GM12878 (cell line): ENCODE data around the gene AP2B1. TPM values are rescaled to one million over a fixed set of nuclear protein-coding genes. Genes with fewer than 3 reads are reported as not detected.

Experiments used
- ATAC-seq: fragments of 200-7000 bp; cut with Tn5 transposase; 3 replicates; pipeline ENCODE4 v1.9.1; 2020; ENCODE audit warnings: mild to moderate bottlenecking, moderate library complexity
- BruUV-seq: library from RNA; stranded (reverse); fragments of 400-500 nt; replicated peaks from 2 replicates; lab custom pipeline; 2021; lab: Mats Ljungman, UMichigan
- CTCF ChIA-PET: fragments of 300-600 bp; sonication (Branson Sonifier 250); formaldehyde crosslinking; extraction: SDS; loops from one replicate; lab custom pipeline; 2021; ENCODE audit warnings: inconsistent platforms; lab: Yijun Ruan, JAX
- POLR2A ChIA-PET: fragments of 350-600 bp; formaldehyde crosslinking; extraction: SDS; loops from one replicate; lab custom pipeline; 2021; ENCODE audit warnings: inconsistent platforms; lab: Charles Lee
- RAD21 ChIA-PET: fragments of 300-600 bp; sonication (Branson Sonifier 250); formaldehyde crosslinking; loops from one replicate; lab custom pipeline; 2023; ENCODE audit warnings: antibody characterized with exemption; ENCODE audit not compliant: unreplicated experiment; lab: Charles Lee
- SMC1A ChIA-PET: fragments of 300-600 bp; sonication (Branson Sonifier 250); formaldehyde crosslinking; loops from one replicate; lab custom pipeline; 2023; ENCODE audit not compliant: unreplicated experiment, uncharacterized antibody; lab: Charles Lee
- DNase-seq: peaks from one replicate; pipeline ENCODE4 v3.0.0-alpha.2; 2011; ENCODE audit warnings: low read depth, low spot score
- FAIRE-seq: peaks from 3 replicates; lab custom pipeline; 2011; peaks lifted over from hg19 to GRCh38; lab: Jason Lieb, UNC
- H2AFZ ChIP-seq: 2 replicates; pipeline ENCODE4 v1.6.0; 2011; ENCODE audit warnings: low read depth, low read length, control low read depth; ENCODE audit not compliant: control insufficient read depth
- H3K27ac ChIP-seq: 2 replicates; pipeline ENCODE4 v1.5.1; 2011; ENCODE audit warnings: control low read depth; ENCODE audit not compliant: control insufficient read depth, insufficient read depth
- H3K27me3 ChIP-seq, 2 experiments: replicated peaks in 1 of 2; 2 replicates each; pipeline versions ENCODE4 v1.6.0 to v1.6.1; 2011; ENCODE audit warnings: low read length in 1 of 2; ENCODE audit not compliant: control insufficient read depth in 2 of 2, insufficient read depth in 2 of 2
- H3K36me3 ChIP-seq, 2 experiments: 2 replicates each; pipeline ENCODE4 v1.5.1; 2011; ENCODE audit warnings: low read length in 1 of 2; ENCODE audit not compliant: control insufficient read depth in 2 of 2, insufficient read depth in 2 of 2
- H3K4me1 ChIP-seq: 2 replicates; pipeline ENCODE4 v1.6.1; 2011; ENCODE audit warnings: mild to moderate bottlenecking, low read length, moderate library complexity, mixed read lengths; ENCODE audit not compliant: control insufficient read depth, insufficient read depth
- H3K4me2 ChIP-seq: 2 replicates; pipeline ENCODE4 v1.6.0; 2011; ENCODE audit warnings: control low read depth; ENCODE audit not compliant: control insufficient read depth, insufficient read depth
- H3K4me3 ChIP-seq: fragments of 200-600 bp; sonication (generic); 2 replicates; pipeline ENCODE4 v1.5.1; 2016
- H3K79me2 ChIP-seq: 2 replicates; pipeline ENCODE4 v1.6.0; 2011; ENCODE audit warnings: low read length; ENCODE audit not compliant: control insufficient read depth, insufficient read depth
- H3K9ac ChIP-seq: 2 replicates; pipeline ENCODE4 v1.8.0; 2011; ENCODE audit warnings: low read length, control low read depth, mixed read lengths; ENCODE audit not compliant: control insufficient read depth, insufficient read depth
- H3K9me3 ChIP-seq: replicated peaks from 3 replicates; pipeline ENCODE4 v1.5.1; 2011; ENCODE audit warnings: mild to moderate bottlenecking, low read length; ENCODE audit not compliant: control insufficient read depth, insufficient read depth
- H4K20me1 ChIP-seq: 2 replicates; pipeline ENCODE4 v1.6.0; 2011; ENCODE audit not compliant: control insufficient read depth, insufficient read depth
- CHD4 ChIP-seq: fragments of 200-600 bp; sonication (generic); IDR thresholded peaks from 2 replicates; pipeline ENCODE4 v1.6.1; 2016; ENCODE audit warnings: mild to moderate bottlenecking
- FOXK2 ChIP-seq: fragments of 450-650 bp; IDR thresholded peaks from 2 replicates; pipeline ENCODE4 v1.6.1; 2017; ENCODE audit warnings: mild to moderate bottlenecking, moderate library complexity
- MTA2 ChIP-seq: fragments of 450-650 bp; IDR thresholded peaks from 2 replicates; pipeline ENCODE4 v1.6.1; 2016; ENCODE audit warnings: low read depth, mild to moderate bottlenecking, moderate library complexity
- NRF1 ChIP-seq: conservative IDR thresholded peaks from 2 replicates; pipeline ENCODE4 v1.6.1; 2011; ENCODE audit warnings: mild to moderate bottlenecking, low read depth, low read length, improper control_type of control experiment
- SMC3 ChIP-seq: IDR thresholded peaks from 2 replicates; pipeline ENCODE4 v1.6.1; 2011; ENCODE audit warnings: low read length, improper control_type of control experiment, borderline replicate concordance
- ZNF622 ChIP-seq: fragments of 450-650 bp; IDR thresholded peaks from 2 replicates; pipeline ENCODE4 v1.6.1; 2017; ENCODE audit warnings: mild to moderate bottlenecking, inconsistent platforms
- WGBS: methylation state at CpG from one replicate; pipeline ENCODE4 v1.1.6; 2016; ENCODE audit warnings: low lambda C conversion rate; ENCODE audit not compliant: insufficient replicate concordance, insufficient coverage; ENCODE audit errors: missing lambda C conversion rate; 5-methylcytosine and 5-hydroxymethylcytosine counted together
- in situ Hi-C: fragments of 300-500 bp; cut with MboI; formaldehyde crosslinking; loops from 9 replicates; pipeline ENCODE4 v1.14.3; 2018; ENCODE audit warnings: mixed read lengths
- intact Hi-C: fragments of 100-400 bp; cut with micrococcal nuclease; formaldehyde crosslinking; loops from one replicate; pipeline ENCODE4 v1.14.2; 2022; ENCODE audit not compliant: unreplicated experiment
- polyA plus RNA-seq, 11 experiments: library from polyadenylated mRNA; depleted of rRNA in 4 of 11; unstranded in 6 of 11; stranded (reverse) in 5 of 11; fragments of >200 nt; fragmentation: Nextera tagmentation in 4 of 11; fragmentation: Illumina TruSeq in 1 of 11; extraction: Ambion mirVana in 4 of 11; extraction: Trizol in 1 of 11; gene quantifications; 1 replicate in 1 of 11; 2 replicates in 10 of 11; pipeline versions ENCODE4 v1.2.1 to v1.2.3, GENCODE V29; 2011 to 2016; ENCODE audit warnings: inconsistent platforms in 2 of 11, missing spikeins in 2 of 11, low read depth in 1 of 11
- total RNA-seq, 4 experiments: library from RNA; depleted of rRNA in 3 of 4; stranded (reverse); fragments of >200 nt in 3 of 4; fragmentation: Illumina TruSeq in 1 of 4; extraction: Trizol in 1 of 4; gene quantifications; 2 replicates each; pipeline versions ENCODE4 v1.2.1 to v1.2.3, GENCODE V29; 2013 to 2021
- TF ChIP-seq, protein P1 (sequence below): IDR thresholded peaks from 2 replicates; pipeline ENCODE4 v1.6.1; 2011; ENCODE audit warnings: borderline replicate concordance, low read depth, mild to moderate bottlenecking, moderate library complexity, mixed read lengths, low read length; ENCODE audit not compliant: insufficient read depth; ENCODE audit errors: extremely low read length
- TF ChIP-seq, protein P2 (sequence below): IDR thresholded peaks from 2 replicates; pipeline ENCODE4 v1.6.1; 2012; ENCODE audit warnings: low read length, inconsistent platforms
- TF ChIP-seq, protein P3 (sequence below): IDR thresholded peaks from 2 replicates; pipeline ENCODE4 v1.6.1; 2011; ENCODE audit warnings: borderline replicate concordance, low read depth, mild to moderate bottlenecking, moderate library complexity, low read length; ENCODE audit not compliant: insufficient read depth, poor library complexity, severe bottlenecking

AP2B1 gene
- total and polyA plus RNA-seq, 10 of the 15 experiments (the other 5 are each of a cell fraction or from before 2014, with no cell fraction given), result 18.6 to 112 (median 53.9) TPM

DNA sequence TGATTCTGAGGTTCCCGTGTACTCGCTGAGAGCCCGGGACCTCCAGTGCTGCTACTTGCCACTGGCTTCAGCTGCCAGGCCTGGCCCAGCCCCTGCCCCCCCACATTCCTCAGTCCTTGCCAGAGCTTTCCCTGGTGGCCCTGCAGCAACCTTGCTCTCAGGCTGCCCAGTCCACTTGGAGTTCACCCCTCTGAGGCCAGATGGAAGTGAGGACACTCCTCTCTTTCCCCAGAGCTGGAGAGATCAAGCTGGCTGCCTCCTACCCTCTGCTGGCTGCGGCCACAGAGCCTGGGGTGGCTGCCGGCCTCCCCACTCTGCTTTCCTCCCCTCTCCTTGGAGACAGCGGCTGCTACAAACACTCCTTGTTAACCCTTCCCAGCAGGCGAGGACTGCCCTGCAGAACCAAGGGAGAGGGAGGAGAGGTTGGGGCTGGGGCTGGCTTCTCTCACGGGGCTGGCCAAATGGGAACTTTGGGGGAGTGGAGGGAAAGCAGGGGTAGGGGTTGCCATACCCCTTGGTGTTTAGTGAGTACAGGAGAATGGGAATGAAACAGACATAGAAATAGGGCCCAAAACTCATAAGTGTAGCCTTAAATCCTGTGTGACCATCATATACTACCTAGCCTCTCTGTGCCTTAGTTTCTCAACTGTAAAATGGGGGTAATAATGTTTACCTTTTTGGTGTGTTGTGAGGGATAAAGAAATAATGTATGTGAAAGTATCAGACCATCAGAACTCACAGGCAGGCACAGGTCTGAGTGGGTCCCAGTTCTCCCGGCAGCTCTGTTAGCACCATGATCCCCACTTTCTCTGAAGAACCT lies 166.0 kb downstream of the AP2B1 start, which contains the start of gene GAS2L2 (continued):
- TF ChIP-seq MTA2 (no peak), FOXK2 (no peak)

DNA sequence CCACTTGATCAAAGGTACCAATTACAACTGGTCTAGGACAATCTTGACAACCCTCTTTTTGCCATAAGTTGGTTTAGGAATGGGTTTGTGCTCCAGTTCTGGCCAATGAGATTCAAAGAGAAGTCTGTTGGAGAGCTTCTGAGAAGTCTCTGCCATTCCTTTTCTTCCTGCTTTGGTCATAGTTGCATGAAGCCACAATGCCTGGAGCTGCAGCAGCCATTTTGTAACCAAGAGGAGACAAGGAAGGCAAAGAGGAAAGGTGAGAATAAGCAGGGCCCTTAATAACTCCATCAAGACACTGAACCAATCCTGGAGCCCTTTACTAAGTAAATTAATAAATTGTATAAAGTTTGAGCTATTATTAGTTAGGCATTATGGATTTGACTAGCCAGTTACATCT lies 170.1 kb downstream of the AP2B1 start:
- H3K27me3 ChIP-seq, result no peaks in the 10 kb centered on the region; a peak in 2 of 4 replicates
- ChIA-PET SMC1A (interaction anchor here (0.9 to 1.2 kb wide), 2 partner anchors 98 to 586 kb away, joined by 3 read pairs; no protein-coding TSS in a partner anchor), RAD21 (interaction anchor here (1.1 kb wide), 1 partner anchor 10 kb away, joined by 4 read pairs; no protein-coding TSS in a partner anchor), CTCF (interaction anchor here (0.9 to 2.0 kb wide), 7 partner anchors 10 to 144 kb away, joined by 3 to 7 read pairs (median 5); no protein-coding TSS in a partner anchor), POLR2A (no interaction called here)
- in situ Hi-C loops, result no loop called here
- no peak overlapping the region for H3K27ac ChIP-seq
- no peak overlapping the region for H3K4me3 ChIP-seq
- FAIRE-seq (no peak), DNase-seq (no peak), ATAC-seq (no peak)
- H3K36me3 ChIP-seq, result no peaks in the 10 kb centered on the region
- TF ChIP-seq SMC3, result no peak
- no peak for TF ChIP-seq ZNF622
- intact Hi-C loops, result no loop called here
- no peaks in the 10 kb centered on the region for H3K4me1 ChIP-seq
- no peaks in the 10 kb centered on the region for H3K79me2 ChIP-seq
- H3K9ac ChIP-seq, result no peak overlapping the region
- H4K20me1 ChIP-seq, result no peaks in the 10 kb centered on the region
- no peak overlapping the region for H3K4me2 ChIP-seq
- no peak overlapping the region for H2AFZ ChIP-seq
- no TSS peak for BruUV-seq
- no peaks in the 10 kb centered on the region for H3K9me3 ChIP-seq

DNA sequence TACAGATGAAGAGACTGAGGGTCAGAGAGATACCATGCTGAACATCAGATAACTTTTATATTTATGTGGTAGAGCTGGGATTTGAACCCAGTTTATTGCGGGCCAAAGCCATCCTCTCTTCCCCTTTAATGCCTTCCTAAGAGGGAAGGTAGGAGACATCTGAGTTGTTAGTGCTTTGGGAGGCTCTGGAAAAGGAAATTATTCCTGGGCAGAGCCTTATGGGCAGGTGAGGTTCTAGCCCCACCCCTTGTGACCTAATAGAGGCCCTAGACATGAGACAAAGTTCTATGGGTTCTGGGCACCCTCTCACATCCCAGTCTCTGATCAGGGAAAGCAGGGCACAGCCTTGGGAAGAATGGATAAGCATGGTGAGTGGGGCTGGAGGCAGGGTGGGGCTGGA lies 173.5 kb downstream of the AP2B1 start, which contains the start of gene C17orf50:
TSS of gene C17orf50 (plus strand) at position 301 of the 400 bp plus-strand sequence. CDS start at position 356, 55 bp downstream.
- no peak within 1 kb of the TSS for H3K4me3 ChIP-seq
- no peak within 1 kb of the TSS for H3K4me2 ChIP-seq
- intact Hi-C loops (no loop called here), in situ Hi-C loops (no loop called here)
- ChIA-PET SMC1A (interaction anchor here (1.9 kb wide), 1 partner anchor 51 kb away, joined by 6 read pairs; no protein-coding TSS in a partner anchor), POLR2A (no interaction called here), RAD21 (interaction anchor here (0.6 to 0.9 kb wide), 2 partner anchors 26 to 45 kb away, joined by 3 to 4 read pairs; no protein-coding TSS in a partner anchor), CTCF (interaction anchor here (0.6 to 8.3 kb wide), 4 partner anchors 12 to 389 kb away, joined by 3 to 220 read pairs (median 3); partner anchors contain the start of genes MMP28 and TAF15)
- H3K9me3 ChIP-seq, result no peaks in the 10 kb centered on the region
- 32% methylated on average over 1 of the region's 1 CpG for WGBS
- no peak within 1 kb of the TSS for H3K9ac ChIP-seq
- no peaks in the 10 kb centered on the region for H4K20me1 ChIP-seq
- H3K27me3 ChIP-seq, result no peaks in the 10 kb centered on the region; a peak in 3 of 4 replicates
- BruUV-seq, result no TSS peak
- DNase-seq, result no peak
- no peak within 1 kb of the TSS for H2AFZ ChIP-seq
- H3K4me1 ChIP-seq, result peaks cover 5% of the 10 kb centered on the region
- no peak within 1 kb of the TSS for H3K27ac ChIP-seq
- ATAC-seq, result no peak
- no peaks in the 10 kb centered on the region for H3K79me2 ChIP-seq
- H3K36me3 ChIP-seq, result no peaks in the 10 kb centered on the region
- FAIRE-seq, result no peak
- TF ChIP-seq, protein P1, sequence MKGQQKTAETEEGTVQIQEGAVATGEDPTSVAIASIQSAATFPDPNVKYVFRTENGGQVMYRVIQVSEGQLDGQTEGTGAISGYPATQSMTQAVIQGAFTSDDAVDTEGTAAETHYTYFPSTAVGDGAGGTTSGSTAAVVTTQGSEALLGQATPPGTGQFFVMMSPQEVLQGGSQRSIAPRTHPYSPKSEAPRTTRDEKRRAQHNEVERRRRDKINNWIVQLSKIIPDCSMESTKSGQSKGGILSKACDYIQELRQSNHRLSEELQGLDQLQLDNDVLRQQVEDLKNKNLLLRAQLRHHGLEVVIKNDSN, result no peak
- TF ChIP-seq, protein P2, sequence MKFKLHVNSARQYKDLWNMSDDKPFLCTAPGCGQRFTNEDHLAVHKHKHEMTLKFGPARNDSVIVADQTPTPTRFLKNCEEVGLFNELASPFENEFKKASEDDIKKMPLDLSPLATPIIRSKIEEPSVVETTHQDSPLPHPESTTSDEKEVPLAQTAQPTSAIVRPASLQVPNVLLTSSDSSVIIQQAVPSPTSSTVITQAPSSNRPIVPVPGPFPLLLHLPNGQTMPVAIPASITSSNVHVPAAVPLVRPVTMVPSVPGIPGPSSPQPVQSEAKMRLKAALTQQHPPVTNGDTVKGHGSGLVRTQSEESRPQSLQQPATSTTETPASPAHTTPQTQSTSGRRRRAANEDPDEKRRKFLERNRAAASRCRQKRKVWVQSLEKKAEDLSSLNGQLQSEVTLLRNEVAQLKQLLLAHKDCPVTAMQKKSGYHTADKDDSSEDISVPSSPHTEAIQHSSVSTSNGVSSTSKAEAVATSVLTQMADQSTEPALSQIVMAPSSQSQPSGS, result no peak
- no peak for TF ChIP-seq NRF1
- TF ChIP-seq CHD4, result no peak
- TF ChIP-seq, protein P3, sequence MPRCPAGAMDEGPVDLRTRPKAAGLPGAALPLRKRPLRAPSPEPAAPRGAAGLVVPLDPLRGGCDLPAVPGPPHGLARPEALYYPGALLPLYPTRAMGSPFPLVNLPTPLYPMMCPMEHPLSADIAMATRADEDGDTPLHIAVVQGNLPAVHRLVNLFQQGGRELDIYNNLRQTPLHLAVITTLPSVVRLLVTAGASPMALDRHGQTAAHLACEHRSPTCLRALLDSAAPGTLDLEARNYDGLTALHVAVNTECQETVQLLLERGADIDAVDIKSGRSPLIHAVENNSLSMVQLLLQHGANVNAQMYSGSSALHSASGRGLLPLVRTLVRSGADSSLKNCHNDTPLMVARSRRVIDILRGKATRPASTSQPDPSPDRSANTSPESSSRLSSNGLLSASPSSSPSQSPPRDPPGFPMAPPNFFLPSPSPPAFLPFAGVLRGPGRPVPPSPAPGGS, result no peak
